NCI-H2227 (cell line): ENCODE results near the gene BCAR1.
"Not testable (repeated sequence)": the region's sequence is repeated elsewhere in the genome, so short reads cannot be mapped to it uniquely, and the experiment has no call there.

Experiments used
- DNase-seq: peaks from one replicate; lab custom pipeline; 2025; ENCODE audit not compliant: unreplicated experiment; lab: John Stamatoyannopoulos, UW

The BCAR1 gene

GRCh38 chr16:75251280-75252048, at the start of gene BCAR1:
TSS of gene BCAR1 (minus strand) at chr16:75251624. CDS start at chr16:75251482, 142 bp downstream.
- peak; percentile 88 for DNase-seq

- no peak for DNase-seq
Observed at GRCh38 chr16:75298267-75298666, 46.8 kb upstream of the BCAR1 start.

GRCh38 chr16:75296606-75297005, 45.2 kb upstream of the BCAR1 start:
- DNase-seq = no peak

- DNase-seq = no peak
Observed at GRCh38 chr16:75294773-75295459, 43.5 kb upstream of the BCAR1 start.

GRCh38 chr16:75293772-75294171, 42.3 kb upstream of the BCAR1 start:
- DNase-seq = no peak

GRCh38 chr16:75293173-75293572, 41.7 kb upstream of the BCAR1 start:
- DNase-seq = no peak

GRCh38 chr16:75292691-75293090, 41.3 kb upstream of the BCAR1 start:
- no peak for DNase-seq

- no peak for DNase-seq
Observed at GRCh38 chr16:75289189-75289588, 37.8 kb upstream of the BCAR1 start.

- no peak for DNase-seq
Observed at GRCh38 chr16:75288596-75289120, 37.2 kb upstream of the BCAR1 start.

- no peak for DNase-seq
Observed at GRCh38 chr16:75288181-75288580, 36.8 kb upstream of the BCAR1 start.

- DNase-seq = no peak
Observed at GRCh38 chr16:75287708-75288107, 36.3 kb upstream of the BCAR1 start.

- no peak for DNase-seq
Observed at GRCh38 chr16:75286389-75286788, 35.0 kb upstream of the BCAR1 start.

- DNase-seq = no peak
Observed at GRCh38 chr16:75282466-75283281, 31.2 kb upstream of the BCAR1 start.

- DNase-seq = no peak
Observed at GRCh38 chr16:75281826-75282225, 30.4 kb upstream of the BCAR1 start.

GRCh38 chr16:75281009-75281408, 29.6 kb upstream of the BCAR1 start:
- not testable (repeated sequence) for DNase-seq

GRCh38 chr16:75280331-75280804, 28.9 kb upstream of the BCAR1 start:
- DNase-seq = no peak

GRCh38 chr16:75279305-75279704, 27.9 kb upstream of the BCAR1 start:
- peak; percentile 15 for DNase-seq

GRCh38 chr16:75273054-75273925, 21.9 kb upstream of the BCAR1 start:
- DNase-seq = no peak

- DNase-seq = not testable (repeated sequence)
Observed at GRCh38 chr16:75272629-75273028, 21.2 kb upstream of the BCAR1 start.

GRCh38 chr16:75272097-75272551, 20.7 kb upstream of the BCAR1 start:
- DNase-seq = no peak
